BJ (cell line): ENCODE results near the gene NT5DC1. TPM values are rescaled to one million over a fixed set of nuclear protein-coding genes. Genes with fewer than 3 reads are reported as not detected.

ENCODE experiments used
- CTCF ChIA-PET: fragments of 350-600 bp; formaldehyde crosslinking; extraction: SDS; loops from one replicate; lab custom pipeline; 2021; ENCODE audit warnings: antibody characterized with exemption, inconsistent platforms; lab: Yijun Ruan, JAX
- POLR2A ChIA-PET: fragments of 300-600 bp; sonication (Branson Sonifier 250); formaldehyde crosslinking; extraction: SDS; loops from one replicate; lab custom pipeline; 2021; ENCODE audit warnings: antibody characterized with exemption; lab: Charles Lee
- DNase-seq: peaks from one replicate; pipeline ENCODE4 v3.0.0-alpha.2; 2011; ENCODE audit warnings: low read depth
- H3K27me3 ChIP-seq: 2 replicates; pipeline ENCODE4 v1.6.0; 2011; ENCODE audit warnings: low read length; ENCODE audit not compliant: control insufficient read depth, insufficient read depth
- H3K36me3 ChIP-seq: 2 replicates; pipeline ENCODE4 v1.5.1; 2011; ENCODE audit warnings: low read length; ENCODE audit not compliant: control insufficient read depth, insufficient read depth
- H3K4me3 ChIP-seq: 2 replicates; pipeline ENCODE4 v1.5.1; 2011; ENCODE audit warnings: low read depth, mild to moderate bottlenecking, control low read depth, low read length
- polyA plus RNA-seq: library from polyadenylated mRNA; depleted of rRNA; stranded (reverse); fragments of >200 nt; gene quantifications from 2 replicates; pipeline ENCODE4 v1.2.3, GENCODE V29; 2011
- TF ChIP-seq, protein P1 (sequence below): IDR thresholded peaks from 2 replicates; pipeline ENCODE4 v1.5.1; 2011; ENCODE audit warnings: low read depth, mild to moderate bottlenecking, control low read depth, inconsistent platforms, low read length, moderate library complexity; ENCODE audit not compliant: insufficient read depth

NT5DC1 gene
- polyA plus RNA-seq, 1 experiment = 12.3 TPM

GRCh38 chr6:116105247-116105646 lies 4.6 kb downstream of the NT5DC1 start:
- no peaks in the 10 kb centered on the region for H3K27me3 ChIP-seq
- H3K4me3 ChIP-seq = no peak overlapping the region
- ChIA-PET CTCF (interaction anchor here (0.9 to 1.0 kb wide), 2 partner anchors 10 to 96 kb away, joined by 3 to 6 read pairs; no protein-coding TSS in a partner anchor), POLR2A (no interaction called here)
- peaks cover 2% of the 10 kb centered on the region for H3K36me3 ChIP-seq
- no peak for DNase-seq
- TF ChIP-seq, protein P1, sequence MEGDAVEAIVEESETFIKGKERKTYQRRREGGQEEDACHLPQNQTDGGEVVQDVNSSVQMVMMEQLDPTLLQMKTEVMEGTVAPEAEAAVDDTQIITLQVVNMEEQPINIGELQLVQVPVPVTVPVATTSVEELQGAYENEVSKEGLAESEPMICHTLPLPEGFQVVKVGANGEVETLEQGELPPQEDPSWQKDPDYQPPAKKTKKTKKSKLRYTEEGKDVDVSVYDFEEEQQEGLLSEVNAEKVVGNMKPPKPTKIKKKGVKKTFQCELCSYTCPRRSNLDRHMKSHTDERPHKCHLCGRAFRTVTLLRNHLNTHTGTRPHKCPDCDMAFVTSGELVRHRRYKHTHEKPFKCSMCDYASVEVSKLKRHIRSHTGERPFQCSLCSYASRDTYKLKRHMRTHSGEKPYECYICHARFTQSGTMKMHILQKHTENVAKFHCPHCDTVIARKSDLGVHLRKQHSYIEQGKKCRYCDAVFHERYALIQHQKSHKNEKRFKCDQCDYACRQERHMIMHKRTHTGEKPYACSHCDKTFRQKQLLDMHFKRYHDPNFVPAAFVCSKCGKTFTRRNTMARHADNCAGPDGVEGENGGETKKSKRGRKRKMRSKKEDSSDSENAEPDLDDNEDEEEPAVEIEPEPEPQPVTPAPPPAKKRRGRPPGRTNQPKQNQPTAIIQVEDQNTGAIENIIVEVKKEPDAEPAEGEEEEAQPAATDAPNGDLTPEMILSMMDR = no peak

- TF ChIP-seq, protein P1 = no peak
- no peaks in the 10 kb centered on the region for H3K27me3 ChIP-seq
- H3K36me3 ChIP-seq = peaks cover 6% of the 10 kb centered on the region
- H3K4me3 ChIP-seq = no peak overlapping the region
- CTCF ChIA-PET = no interaction called here
- POLR2A ChIA-PET = no interaction called here
- DNase-seq = no peak
Measured at GRCh38 chr6:116106146-116106545, 5.5 kb downstream of the NT5DC1 start.

DNA sequence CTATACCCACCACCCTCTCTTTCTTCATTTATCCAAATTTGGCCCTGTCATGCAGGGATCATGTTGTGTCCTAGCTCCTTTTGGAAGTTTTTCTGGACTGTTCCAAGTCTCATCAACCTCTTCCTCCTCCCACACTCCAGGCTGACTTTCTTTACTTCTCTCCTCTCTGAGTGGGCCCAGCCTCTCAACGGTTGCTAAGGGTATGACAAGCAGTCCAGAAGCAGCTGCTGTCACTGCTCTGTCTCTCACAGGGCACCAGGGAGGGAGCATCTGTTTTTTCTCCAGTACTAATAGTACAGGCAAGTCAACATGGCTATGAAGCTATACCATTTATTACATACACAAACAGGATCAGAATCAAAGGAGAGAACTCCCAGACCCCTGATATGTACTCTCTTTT lies 8.2 kb downstream of the NT5DC1 start:
- POLR2A ChIA-PET = interaction anchor here (0.6 kb wide), 1 partner anchor 8 kb away, joined by 3 read pairs; the partner anchor contains the start of gene NT5DC1
- no peak overlapping the region for H3K4me3 ChIP-seq
- TF ChIP-seq, protein P1 = no peak
- peaks cover 10% of the 10 kb centered on the region for H3K36me3 ChIP-seq
- no peaks in the 10 kb centered on the region for H3K27me3 ChIP-seq
- DNase-seq = no peak
- CTCF ChIA-PET = interaction anchor here (1.1 kb wide), 1 partner anchor 98 kb away, joined by 3 read pairs; no protein-coding TSS in a partner anchor

DNA sequence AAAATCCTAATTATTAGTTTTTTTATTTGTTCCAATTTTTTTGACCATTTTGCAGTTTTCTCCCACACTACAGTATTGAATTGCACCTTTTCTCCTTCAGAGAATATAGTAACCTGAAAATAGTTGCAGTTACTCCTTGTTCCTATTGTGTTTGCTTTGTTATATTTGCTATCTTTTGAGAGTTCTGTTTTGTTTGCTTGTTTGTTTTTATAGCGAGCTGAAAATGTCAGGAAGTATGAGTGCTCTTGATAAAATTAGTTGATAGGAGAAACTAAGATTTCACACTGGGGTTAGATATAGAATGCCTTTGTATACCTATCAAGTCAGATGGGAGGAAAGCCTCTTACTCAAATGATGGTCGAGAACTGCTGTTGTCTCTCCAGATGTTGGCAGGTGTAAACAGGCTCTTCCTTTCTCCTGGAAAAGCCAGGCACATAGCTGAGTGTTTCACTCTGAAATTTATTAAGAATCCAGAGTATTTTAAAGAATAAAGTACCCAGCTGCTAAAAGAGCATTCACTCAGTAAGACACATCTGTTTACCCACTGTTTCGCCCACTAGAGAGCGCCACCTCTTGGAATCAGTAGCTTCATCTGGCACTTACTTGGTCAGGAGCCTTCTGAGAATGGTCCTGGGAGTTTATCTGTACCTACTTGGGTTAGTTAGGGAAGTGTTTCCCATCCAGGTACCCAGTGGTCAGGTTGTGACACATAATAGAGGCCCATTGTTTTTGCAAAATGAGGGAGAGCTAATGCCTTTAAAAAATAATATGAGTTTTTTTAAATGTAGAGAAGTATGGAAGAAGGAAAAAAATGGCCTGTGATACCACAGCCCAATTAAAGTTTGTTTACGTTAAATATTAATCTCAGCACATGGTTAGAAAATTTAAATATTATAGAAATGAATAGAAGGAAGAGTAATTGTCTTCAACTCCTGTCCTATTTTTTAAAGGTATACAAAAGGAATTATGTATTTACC lies 11.2 kb downstream of the NT5DC1 start:
- no peaks in the 10 kb centered on the region for H3K27me3 ChIP-seq
- POLR2A ChIA-PET = no interaction called here
- no peak for DNase-seq
- CTCF ChIA-PET = interaction anchor here (0.7 to 2.0 kb wide), 13 partner anchors 11 to 106 kb away, joined by 3 to 10 read pairs (median 3); partner anchors contain the start of genes COL10A1 and NT5DC1
- TF ChIP-seq, protein P1 = peak; percentile 72
- H3K36me3 ChIP-seq = peaks cover 10% of the 10 kb centered on the region
- H3K4me3 ChIP-seq = no peak overlapping the region

DNA sequence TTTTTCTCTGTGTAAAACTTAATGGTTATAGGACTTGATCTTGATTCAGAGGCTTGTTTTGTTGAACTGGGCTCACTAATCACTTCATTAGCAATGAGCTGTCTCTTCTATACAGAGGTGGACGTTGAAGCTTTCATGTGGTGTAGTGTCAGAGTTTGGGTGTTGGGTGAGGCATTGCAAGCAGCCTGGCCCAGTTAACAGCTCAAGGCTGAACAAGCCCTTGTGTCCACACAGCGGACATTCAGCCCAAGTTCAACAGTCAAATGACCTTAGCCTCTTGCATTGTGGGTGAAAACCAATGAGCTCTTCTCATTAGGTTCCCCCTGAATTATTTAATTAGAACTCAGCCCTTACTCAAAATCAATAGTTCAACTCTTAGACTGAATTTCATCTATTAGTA lies 12.7 kb downstream of the NT5DC1 start:
- CTCF ChIA-PET = interaction anchor here (0.7 to 1.6 kb wide), 7 partner anchors 11 to 450 kb away, joined by 3 to 5 read pairs (median 3); no protein-coding TSS in a partner anchor
- H3K36me3 ChIP-seq = peaks cover 10% of the 10 kb centered on the region

More for the DNA sequence above, 12.7 kb downstream of the NT5DC1 start:
- no peak for DNase-seq
- H3K27me3 ChIP-seq = no peaks in the 10 kb centered on the region
- TF ChIP-seq, protein P1 = no peak
- POLR2A ChIA-PET = no interaction called here
- no peak overlapping the region for H3K4me3 ChIP-seq
